GM18868 (cell line): ENCODE measurements around the gene ARIH1.

Source experiments
- ATAC-seq: cut with Tn5 transposase; IDR thresholded peaks from one replicate; pipeline ENCODE4 v1.9.1; 2021; ENCODE audit warnings: mild to moderate bottlenecking, moderate library complexity; ENCODE audit not compliant: unreplicated experiment

The ARIH1 gene

DNA sequence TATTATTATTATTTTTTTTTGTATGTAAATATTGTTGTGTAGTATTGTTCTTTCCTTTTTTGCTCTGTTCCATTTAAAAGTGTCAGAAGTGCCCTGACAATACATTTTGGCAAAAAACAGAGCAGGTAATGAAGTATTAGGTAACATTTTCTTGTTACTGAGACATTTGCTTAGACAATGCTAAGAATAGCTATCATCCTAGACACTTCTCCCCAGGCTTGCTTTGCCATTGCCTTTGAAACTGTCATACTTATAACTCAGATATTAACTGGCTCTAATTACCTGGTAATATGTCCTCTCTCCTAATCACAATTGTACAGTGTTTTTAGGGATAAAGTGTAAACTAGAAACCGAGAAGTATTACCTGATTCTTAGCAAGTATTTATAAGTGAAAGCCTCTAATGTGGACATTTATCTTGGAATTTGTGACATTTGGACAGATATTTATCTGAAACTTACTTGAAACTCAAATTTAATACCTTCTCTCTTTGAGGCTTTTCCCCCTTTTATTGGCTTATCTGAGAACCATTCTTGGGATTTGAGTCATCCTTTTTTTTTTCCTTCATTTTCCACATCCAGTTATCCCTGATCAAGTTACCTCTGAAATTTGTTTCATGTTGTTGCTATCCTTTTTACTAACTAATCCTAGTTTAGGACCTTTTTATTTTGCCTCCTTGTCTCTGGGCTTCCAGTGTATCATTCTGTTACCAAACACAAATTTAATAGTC, 13.1 kb downstream of the ARIH1 start:
- ATAC-seq = no peak

DNA sequence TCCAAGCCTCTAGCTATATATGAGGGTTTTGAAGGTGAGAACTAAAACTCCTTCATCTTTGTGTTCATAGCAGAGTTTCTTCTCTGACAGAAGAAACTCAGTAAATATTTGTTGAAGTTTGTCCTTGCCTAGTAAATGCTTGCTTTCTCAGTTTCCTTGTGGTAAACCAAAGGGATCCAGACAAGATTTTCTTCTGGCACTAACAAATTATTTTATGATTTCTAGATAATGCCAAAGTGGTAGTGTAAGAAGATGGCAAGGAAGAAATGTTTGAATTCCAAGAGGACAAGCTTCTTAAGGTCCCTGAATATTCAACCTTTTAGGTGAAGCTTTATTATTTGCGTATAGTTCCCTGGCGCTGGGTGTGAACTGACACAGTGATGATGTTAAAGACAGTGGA, 14.4 kb downstream of the ARIH1 start:
- ATAC-seq = no peak

DNA sequence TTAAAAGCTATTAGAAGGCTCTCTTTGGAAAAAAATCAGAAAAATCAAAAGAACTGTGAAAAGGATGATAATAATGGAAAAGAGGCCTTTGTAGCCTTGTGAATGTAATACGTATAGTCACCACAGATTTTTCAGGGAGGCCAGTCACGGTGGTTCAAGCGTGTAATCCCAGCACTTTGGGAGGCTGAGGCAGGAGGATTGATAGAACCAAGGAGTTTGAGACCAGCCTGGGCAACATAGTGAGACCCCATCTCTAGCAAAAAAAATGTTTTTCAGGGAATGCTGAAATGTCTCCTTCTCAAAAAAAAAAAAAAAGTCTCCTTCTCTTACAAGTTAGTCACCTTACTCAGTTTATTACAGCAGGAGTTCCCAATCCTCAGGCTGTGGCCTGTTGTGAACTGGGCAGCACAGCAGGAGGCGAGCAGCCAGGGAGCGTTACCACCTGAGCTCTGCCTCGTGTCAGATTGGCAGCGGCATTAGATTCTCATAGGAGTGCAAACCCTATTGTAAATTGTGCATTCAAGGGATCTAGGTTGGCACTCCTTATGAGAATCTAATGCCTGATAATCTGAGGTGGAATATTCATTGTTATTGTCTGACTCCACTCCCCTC, 15.9 kb downstream of the ARIH1 start:
- ATAC-seq = no peak

DNA sequence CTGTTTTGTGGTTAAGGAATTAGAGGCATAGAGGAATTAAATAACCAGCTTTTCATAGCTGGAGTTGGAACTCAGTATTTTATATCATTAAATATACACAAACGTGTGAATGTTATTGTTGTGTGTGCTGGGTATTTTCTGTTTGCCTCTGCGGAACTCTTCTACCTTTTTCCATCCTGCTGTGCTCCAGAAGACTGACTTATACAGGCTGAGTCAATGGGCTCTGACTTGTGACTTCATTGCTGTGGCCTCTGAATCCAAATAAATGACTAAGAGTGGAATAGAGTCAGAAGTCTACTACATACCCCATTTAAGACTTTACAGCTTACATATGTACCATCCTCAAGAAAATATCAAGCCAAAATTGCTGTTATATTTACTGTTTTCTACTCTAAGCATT, 17.6 kb downstream of the ARIH1 start:
- no peak for ATAC-seq

DNA sequence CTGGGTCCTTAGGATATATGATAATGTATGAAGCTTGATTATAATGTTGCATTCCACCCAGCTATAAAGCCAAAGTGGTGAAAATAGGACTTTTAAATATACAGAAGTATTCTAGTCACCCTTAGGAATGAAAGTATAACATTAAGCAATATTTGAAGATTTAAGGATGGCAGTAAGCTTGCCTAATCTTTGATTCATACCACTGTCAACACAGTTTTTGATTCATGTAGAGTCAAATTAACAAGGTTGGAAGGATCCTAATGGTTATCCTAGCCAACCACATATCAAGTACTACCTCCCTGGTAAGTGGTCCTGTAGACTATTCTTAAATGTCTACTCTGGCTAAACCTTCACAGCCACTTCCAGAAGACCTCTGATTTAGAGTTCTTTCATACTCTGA, 18.6 kb downstream of the ARIH1 start:
- no peak for ATAC-seq

DNA sequence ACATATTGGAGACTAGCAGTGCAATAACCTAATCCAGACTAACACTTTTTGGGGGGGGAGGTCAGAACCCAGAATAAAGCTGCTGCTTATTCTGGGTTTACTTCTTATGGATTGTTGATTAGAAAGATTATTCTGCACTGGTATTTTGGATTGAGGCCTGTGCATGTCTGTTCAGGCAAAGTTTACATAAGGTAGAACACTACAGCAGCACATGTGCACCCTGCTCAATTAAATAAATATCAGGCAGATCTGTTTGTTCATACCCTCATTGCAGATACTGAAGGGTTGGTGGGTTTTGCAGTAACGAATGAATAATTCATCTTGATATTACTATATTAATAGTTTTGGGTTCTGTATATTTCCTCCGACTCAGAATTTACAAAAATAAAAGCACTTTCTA, 19.1 kb downstream of the ARIH1 start:
- no peak for ATAC-seq

DNA sequence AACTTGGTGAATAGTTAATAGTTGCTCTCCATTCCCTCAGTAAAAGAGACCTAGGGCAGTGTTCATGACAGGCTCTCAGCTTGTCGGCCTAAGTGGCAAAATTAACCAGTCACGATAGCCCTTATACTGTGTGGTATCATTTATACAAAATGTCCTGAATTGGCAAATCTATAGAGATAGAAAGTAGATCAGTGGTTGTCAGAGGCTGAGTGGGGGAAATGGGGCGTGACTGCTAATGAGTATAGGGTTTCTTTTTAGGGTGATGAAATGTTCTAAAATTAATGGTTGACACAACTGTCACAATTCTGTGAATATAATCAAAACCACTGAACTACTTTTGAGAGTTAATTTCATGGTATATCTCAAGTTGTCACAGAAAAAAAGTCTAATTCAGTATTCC, 20.9 kb downstream of the ARIH1 start:
- peak; percentile 46 for ATAC-seq

DNA sequence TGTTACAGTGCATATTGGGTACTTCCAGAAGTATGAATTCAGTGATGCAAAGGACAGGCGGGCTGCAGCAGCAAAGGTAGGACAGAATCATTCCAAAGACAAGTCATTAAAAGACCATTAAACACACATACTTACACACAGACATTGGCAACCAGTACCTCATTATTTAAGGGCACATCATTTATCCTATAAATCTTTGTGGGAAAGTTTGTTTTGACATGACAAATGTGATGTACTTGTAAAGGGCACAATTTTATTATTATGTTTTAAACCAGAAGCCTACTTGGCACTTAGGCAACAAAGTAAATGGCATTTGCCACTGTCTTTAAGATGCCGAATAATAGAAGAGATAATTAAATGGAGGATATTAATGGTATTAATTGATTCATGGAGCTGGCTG, 22.7 kb downstream of the ARIH1 start:
- no peak for ATAC-seq

DNA sequence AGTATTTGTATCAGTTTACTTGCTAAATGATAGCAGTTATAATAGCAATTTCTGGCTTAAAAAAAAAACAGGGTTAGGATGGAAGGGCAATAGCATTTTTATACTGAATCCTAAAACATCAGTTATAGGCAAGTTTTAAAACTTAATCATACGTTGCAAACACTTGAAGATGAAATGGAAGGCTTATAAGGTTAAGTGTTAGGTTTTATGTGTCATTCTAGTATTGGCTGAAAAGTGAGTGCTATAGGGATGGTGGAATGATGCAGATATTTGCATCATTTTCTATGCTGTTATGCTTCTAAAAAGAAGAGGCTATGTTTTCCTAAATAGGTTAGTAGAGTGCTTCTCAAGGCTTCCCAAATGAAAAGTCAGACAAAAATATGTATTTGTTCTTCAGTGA, 23.3 kb downstream of the ARIH1 start:
- no peak for ATAC-seq

DNA sequence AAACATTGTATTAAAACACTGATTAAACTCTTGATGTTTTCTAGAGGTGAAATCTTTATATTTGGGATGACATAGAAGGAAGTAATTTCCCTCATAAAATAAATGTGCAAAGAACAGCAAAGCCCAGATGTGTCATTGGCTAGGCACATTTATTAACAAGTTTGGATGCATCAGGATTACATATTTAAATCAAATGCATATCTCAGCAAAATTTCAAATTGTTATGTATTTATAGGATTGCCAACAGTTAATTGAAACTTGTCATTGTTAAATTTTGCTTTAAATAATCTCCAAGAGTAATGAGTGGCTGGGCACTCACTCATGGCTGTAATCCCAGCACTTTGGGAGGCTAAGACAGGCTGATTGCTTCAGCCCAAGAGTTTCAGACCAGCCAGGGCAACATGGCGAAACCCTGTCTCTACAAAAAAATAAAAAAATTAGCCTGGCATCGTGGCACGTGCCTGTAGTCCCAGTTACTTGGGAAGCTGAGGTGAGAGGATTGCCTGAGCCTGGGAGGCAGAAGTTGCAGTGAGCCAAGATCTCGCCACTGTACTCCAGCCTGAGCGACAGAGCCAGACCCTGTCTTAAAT, 28.2 kb downstream of the ARIH1 start:
- no peak for ATAC-seq

DNA sequence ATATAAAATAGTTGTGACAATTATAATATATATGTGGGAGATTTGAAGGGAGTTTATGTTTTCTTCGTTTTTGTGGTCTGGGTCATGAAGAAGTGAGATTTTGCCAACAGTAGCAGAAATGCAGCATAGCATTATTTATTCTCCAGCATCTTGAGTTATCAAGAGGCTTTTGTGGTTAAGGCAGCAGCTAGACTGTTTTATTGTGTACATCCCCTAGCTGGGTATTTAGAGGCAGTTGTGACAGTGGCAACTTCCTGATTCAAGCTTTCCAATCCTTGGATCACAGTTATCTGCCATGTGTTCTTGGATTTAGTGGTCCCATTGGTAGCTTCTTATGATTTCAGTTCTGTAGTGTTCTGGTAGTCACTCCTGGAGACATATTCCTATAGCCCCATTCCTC, 29.0 kb downstream of the ARIH1 start:
- no peak for ATAC-seq

DNA sequence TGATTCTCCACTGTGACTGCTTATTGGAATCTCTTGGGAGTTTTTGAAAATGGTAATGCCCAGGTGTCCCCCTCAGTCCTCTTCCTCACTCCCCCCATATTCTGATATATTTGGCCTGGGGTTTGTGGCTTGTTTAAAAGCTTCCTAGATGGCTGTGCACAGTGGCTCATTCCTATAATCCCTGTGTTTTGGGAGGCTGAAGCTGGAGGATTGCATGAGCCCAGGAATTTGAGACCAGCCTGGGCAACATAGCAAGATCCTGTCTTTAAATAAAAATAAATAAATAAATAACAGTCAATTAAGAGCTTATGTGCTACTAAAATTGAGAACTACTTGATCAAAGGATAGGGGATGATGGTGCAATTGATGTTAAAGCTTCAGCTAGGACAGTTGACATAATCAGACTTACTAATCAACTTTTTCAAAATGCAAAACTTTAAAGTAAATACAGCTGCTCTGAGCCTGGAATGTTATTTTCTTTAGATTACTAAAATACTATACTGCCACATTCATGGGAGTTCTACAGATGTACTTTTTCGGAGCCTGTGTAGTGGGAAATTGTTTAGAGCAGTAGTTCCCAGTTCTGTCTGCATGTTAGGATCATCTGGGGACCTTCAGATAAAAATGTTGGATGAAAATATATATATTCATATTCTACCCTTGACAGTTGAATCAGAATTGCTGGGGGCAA, 33.4 kb downstream of the ARIH1 start:
- no peak for ATAC-seq

DNA sequence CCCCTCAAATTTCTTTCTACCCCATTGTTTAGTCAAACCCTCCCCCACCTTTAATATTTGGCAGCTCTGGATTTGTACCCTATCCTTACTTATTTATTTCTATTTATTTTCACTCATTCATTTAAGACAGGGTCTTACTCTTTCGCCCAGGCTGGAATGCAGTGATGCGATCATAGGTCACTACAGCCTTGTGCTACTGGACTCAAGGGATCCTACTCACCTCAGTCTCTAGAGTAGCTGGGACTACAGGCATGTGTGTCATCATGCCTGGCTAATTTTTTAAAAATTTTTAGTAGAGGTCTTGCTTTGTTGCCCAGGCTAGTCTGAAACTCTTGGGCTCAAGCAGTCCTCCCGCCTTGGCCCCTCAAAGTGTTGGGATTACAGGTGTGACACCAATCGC, 35.4 kb downstream of the ARIH1 start:
- no peak for ATAC-seq

DNA sequence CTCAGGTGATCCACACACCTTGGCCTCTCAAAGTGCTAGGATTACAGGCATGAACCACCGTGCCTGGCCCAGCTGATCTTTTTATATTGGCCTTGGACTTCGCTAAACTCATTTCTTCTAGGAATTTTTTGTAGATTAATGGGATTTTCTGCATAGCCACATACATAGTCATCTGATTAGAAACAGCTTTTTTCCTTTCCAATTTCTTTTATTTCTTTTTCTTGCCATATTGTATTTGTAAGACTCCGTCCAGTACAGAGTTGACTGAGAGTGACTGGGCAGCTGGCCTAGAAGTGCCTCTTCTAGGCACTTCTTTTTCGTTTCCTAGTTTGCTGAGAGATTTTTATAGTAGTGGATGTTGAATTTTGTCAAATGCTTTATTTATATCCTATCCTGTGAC, 37.4 kb downstream of the ARIH1 start:
- ATAC-seq = no peak

DNA sequence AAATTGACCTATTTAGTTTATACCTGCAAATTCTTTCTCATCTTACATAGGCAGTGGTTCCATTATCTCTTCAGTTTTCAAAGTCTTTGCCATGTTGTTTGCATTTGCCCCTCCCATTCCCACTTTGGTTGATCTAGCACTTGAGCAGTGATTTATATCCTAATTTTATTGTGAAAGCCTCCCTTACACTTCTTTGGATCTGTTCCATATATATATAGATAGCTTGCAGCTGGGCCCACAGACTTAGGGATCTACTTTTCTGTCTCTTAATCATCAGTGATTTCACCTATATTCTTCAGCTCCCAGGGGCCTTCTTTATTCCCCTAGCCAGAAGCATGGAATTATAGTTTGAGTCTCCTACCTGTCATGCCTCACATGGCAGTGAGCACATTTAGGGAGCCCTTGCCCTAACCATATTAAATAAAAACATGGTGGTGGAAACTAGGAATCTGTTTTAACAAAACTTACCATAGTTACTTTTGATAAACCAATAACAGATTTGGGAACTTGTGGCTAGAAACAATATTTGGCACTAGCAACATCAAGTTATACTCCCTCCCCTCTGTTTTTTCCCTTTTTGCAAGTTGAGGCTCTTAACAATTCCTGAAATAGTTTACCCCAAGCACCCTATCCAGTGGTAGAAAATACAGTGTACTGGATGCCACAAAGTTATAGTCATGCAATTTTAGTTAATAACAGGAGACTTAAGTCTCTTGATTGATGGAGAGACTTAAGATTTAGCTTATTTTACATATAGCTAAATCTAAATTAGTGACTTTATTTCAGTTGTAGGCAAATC, 41.7 kb downstream of the ARIH1 start:
- no peak for ATAC-seq

DNA sequence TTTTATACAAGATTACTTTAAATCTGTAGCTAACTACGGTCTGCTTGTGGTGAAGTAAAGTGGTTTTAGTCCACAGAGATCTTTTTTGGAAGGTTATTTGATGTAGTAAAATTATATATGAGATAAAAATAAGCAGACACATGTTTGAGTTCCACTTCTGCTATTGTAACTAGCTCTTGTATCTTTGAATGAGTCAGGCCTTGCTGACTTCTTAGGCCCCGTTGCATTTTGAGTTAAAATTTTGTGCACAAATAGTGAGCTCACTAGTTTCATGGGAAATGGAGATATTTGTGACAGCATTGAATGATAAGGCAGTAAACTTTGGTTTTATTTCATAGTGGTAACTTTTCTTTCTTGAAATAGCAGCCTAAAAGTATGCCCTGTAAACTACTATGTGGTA, 42.6 kb downstream of the ARIH1 start:
- no peak for ATAC-seq

DNA sequence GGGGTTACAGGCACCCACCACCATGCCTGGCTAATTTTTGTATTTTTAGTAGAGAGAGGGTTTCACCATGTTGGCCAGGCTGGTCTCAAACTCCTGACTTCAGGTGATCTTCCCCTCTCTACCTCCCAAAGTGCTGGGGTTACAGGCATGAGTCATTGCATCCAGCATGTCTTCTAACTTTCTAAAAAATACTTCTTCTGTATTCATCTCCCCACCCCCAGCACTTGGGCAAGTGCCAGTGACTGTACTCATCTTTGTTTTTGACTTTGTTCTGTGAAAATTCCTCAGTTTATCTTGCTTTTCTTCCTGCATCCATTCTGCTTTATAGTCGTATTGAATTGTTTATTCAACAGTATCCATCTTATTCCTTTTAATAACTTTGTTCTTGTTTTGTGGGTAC, 47.6 kb downstream of the ARIH1 start:
- ATAC-seq = no peak

DNA sequence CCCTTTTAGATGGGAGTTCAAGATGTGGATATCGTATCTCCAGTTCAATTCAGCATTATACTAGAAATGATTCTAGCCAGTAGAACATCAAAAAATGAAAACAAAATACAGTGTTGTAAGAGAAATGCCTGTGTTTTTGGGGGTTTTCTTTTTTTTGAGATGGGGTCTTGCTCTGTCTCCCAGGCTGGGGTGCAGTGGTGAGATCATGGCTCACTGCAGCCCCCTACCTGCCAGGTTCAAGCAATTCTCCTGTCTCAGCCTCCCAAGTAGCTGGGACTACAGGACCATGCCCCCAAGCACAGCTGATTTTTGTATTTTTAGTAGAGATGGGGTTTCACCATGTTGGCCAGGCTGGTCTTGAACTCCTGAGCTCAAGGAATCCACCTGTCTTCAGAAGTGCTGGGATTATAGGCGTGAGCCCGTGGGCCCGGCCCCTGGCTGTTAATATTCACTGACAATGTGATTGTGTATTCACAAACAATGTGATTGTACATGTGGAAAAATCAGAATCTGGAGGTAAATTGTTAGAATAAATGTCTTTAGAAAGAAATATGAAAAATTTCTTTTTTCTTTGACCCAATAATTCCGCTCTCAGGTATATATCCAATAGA, 59.0 kb downstream of the ARIH1 start:
- no peak for ATAC-seq

DNA sequence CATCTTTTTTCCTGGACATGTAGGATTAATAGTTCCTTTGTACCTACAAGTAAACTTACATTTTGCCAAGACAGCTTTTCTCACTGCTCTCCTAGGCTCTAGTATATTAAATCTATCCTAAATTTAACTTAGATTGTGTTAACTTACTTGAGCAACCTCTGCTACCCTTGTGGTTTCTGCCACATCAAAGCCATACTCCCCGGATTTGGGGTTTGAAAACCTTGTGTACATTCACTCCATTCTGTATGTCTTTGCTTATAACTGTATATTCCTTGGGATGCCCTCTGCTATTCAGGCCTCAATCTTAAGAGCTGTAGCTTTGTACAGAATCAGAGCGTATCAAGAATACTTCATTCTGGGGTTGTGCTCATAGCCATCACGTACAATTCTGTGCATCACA, 60.4 kb downstream of the ARIH1 start:
- ATAC-seq = no peak

DNA sequence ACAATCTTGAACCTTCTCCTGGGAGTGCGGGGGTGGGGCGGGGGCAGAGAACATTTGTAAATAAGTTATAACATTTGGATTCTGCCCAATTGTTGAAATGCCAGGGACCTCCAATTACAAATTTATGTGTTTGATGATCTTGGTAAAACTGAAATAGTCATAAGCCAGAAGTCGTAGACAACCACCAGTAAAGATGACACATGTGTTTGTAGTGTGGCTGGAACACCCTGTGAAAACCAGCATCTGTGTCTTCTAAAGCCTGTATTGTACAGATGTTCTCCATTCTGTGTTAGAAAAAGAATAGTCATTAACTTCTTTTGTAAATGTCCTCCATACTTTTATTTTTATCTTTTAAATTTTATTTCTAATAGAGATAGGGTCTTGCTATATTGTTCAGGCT, 61.8 kb downstream of the ARIH1 start:
- no peak for ATAC-seq

DNA sequence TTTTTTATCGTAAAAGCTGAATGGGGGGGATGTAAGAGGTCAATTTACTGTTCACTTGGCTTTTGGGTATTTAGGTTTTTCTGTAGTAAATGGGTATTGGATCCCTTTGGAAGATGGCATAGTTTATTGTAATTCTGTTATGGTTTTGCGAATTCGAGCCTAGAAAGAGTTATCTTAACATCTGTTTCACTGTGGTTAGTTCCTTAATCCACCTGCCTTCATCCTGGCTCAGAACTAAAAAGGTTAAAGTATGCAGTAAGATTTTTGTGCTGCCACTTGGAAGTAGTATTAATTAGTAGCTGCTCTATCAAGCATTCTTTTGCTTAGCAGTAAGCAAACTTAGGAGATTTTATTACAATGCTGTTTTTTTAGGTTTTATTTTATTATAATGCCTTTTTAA, 62.4 kb downstream of the ARIH1 start:
- no peak for ATAC-seq
